GM12874 (cell line): ENCODE results near the gene GUCA1C.

Source experiments
- CTCF ChIP-seq: IDR thresholded peaks from 2 replicates; pipeline ENCODE4 v1.5.1; 2011; ENCODE audit warnings: low read depth, mild to moderate bottlenecking, control low read depth, low read length, moderate library complexity; ENCODE audit not compliant: insufficient read depth

Gene GUCA1C

GRCh38 chr3:108879915-108880314, 73.8 kb downstream of the GUCA1C start:
- no peak for TF ChIP-seq CTCF

- TF ChIP-seq CTCF, result no peak
These were observed 75.8 kb downstream of the GUCA1C start for GRCh38 chr3:108877901-108878300.

- TF ChIP-seq CTCF, result no peak
These were observed 89.9 kb downstream of the GUCA1C start for GRCh38 chr3:108863799-108864135.

GRCh38 chr3:108862865-108863798, 90.5 kb downstream of the GUCA1C start:
- no peak for TF ChIP-seq CTCF

GRCh38 chr3:108861401-108861800, 92.3 kb downstream of the GUCA1C start:
- no peak for TF ChIP-seq CTCF
